ENCODE results near the gene LHPP.
"Not testable (repeated sequence)": the region's sequence is repeated elsewhere in the genome, so short reads cannot be mapped to it uniquely, and the experiment has no call there.

LHPP gene

DNA sequence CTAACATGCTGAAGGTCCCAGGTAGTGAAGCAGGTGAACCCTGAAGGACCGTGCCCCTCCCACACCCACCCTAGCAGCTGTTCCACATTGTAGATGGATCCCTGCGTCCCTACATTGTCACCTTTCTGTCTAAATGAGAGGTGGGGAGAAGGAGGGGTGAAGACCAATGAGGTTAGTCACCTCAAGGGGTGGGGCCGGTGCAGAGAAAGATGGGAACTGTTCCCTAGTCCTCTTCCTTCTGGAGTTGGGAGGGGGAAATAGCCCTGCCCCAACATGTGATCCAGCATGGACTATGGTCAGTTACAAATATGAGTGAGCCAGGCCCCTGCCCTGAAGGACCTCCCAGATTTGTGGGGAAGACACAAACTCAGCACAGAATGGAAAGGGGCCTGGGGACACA is 124.5 kb downstream of the LHPP start:
- Mint-ChIP-seq H3K9me3 (no peaks in the 10 kb centered on the region), H3K4me3 (no peak overlapping the region), H3K27ac (no peak overlapping the region), H3K27me3 (peaks cover 10% of the 10 kb centered on the region), H3K4me1 (no peaks in the 10 kb centered on the region), H3K36me3 (no peaks in the 10 kb centered on the region)
- CTCF ChIA-PET: no interaction called here
- no peak for DNase-seq

GRCh38 chr10:124587811-124588211 is 126.2 kb downstream of the LHPP start:
- no peak overlapping the region for H3K4me3 Mint-ChIP-seq
- CTCF ChIA-PET: no interaction called here
- H3K9me3 Mint-ChIP-seq: peaks cover 3% of the 10 kb centered on the region
- no peaks in the 10 kb centered on the region for H3K4me1 Mint-ChIP-seq
- peaks cover 10% of the 10 kb centered on the region for H3K27me3 Mint-ChIP-seq
- H3K36me3 Mint-ChIP-seq: no peaks in the 10 kb centered on the region
- no peak for DNase-seq
- no peak overlapping the region for H3K27ac Mint-ChIP-seq

GRCh38 chr10:124588341-124588735 is 126.7 kb downstream of the LHPP start:
- CTCF ChIA-PET, H3K36me3 Mint-ChIP-seq, H3K27ac Mint-ChIP-seq, H3K9me3 Mint-ChIP-seq, DNase-seq, H3K4me3 Mint-ChIP-seq, H3K4me1 Mint-ChIP-seq: not testable (repeated sequence)
- H3K27me3 Mint-ChIP-seq: peaks cover 10% of the 10 kb centered on the region

DNA sequence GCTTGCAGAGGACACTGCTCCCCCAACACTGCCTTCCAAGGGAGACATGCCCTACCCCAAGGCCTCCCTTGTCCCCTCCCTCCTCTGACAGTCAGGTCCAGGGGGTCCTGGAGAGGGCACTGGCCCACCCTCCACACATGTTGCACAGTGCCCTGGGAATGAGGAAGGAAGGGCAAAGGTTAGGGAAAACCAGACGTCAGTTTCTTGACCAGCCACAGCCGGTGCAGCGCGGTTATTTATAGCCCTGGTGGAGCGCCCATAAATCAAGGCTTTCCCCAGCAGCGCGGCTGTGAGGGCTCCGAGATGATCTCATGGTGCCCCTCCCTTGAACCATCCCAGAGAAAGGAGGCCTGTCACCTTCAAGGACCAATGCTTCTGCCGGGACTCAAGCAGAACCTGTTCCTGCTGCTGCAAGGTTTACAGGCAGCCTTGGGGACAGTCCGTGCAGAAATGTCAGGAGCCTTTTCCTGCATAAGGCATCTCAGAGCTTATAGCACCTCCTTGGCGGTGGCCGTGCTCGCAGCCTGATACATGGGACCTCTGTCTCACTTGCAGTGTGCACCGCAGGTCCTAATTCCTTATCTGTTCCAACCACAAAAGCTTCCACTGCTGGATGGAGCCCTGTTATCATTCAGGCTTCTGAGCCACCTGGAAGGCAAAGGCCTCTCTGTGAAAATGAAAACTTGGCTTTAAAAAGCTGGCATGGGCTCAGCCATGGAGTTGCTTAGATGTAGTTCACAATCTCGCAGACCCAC is 127.3 kb downstream of the LHPP start:
- Mint-ChIP-seq H3K27ac (no peak overlapping the region), H3K4me1 (no peaks in the 10 kb centered on the region), H3K9me3 (peaks cover 3% of the 10 kb centered on the region), H3K4me3 (no peak overlapping the region), H3K27me3 (peaks cover 10% of the 10 kb centered on the region), H3K36me3 (no peaks in the 10 kb centered on the region)
- CTCF ChIA-PET: no interaction called here
- no peak for DNase-seq

GRCh38 chr10:124589491-124590041 is 127.9 kb downstream of the LHPP start:
- Mint-ChIP-seq H3K4me1 (no peaks in the 10 kb centered on the region), H3K9me3 (peaks cover 3% of the 10 kb centered on the region), H3K4me3 (no peak overlapping the region), H3K27me3 (peaks cover 6% of the 10 kb centered on the region), H3K27ac (no peak overlapping the region), H3K36me3 (no peaks in the 10 kb centered on the region)
- CTCF ChIA-PET: no interaction called here
- no peak for DNase-seq

- CTCF ChIA-PET: no interaction called here
These were observed 128.8 kb downstream of the LHPP start for GRCh38 chr10:124590216-124591122.

DNA sequence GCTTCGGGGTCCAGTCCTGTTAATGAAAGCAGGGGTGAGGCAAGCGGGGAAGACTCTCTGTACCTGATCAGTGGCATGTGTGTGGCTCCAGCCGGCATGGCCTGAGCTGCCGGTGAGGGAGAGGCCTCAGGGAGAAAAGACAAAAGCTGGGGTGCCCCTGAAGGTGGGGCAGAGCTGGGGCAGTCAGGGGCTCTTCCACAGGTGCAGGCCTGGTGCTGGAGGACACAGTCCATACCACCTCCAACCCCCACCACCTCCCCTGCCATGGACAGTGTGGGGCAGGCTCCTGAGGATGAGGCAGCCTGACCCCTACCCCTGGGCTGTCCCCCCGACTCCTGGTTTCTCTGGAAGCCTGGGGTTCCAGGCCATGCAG is 129.5 kb downstream of the LHPP start:
- Mint-ChIP-seq H3K4me3 (no peak overlapping the region), H3K27ac (no peak overlapping the region), H3K36me3 (no peaks in the 10 kb centered on the region), H3K27me3 (peaks cover 6% of the 10 kb centered on the region), H3K9me3 (peaks cover 3% of the 10 kb centered on the region), H3K4me1 (no peaks in the 10 kb centered on the region)
- DNase-seq: no peak
- CTCF ChIA-PET: no interaction called here

More at GRCh38 chr10:124590216-124591122, 128.8 kb downstream of the LHPP start:
- Mint-ChIP-seq H3K36me3 (no peaks in the 10 kb centered on the region), H3K27ac (no peak overlapping the region), H3K9me3 (peaks cover 3% of the 10 kb centered on the region), H3K4me1 (no peaks in the 10 kb centered on the region), H3K4me3 (no peak overlapping the region), H3K27me3 (peaks cover 6% of the 10 kb centered on the region)
- DNase-seq: no peak

DNA sequence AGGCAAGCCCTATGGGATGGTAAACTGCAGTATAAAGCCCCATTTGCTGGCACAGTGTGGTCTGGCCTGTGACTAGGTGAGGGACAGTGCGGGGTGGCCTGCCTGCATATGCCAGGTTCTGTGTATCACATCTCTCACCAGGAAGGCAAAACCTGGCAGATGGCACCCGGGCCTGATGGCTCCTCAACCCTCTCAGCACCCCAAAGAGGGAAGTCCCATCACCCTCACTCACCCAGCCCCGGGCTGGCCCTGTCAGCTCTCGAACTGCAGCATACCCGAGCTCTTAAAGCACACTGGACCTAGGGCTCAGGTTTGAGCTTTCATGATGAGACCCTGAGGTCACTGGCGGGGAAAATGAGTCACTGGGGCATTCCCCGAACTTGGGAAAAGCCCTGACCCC is 130.5 kb downstream of the LHPP start:
- no peak for DNase-seq
- CTCF ChIA-PET: no interaction called here
- H3K4me3 Mint-ChIP-seq: no peak overlapping the region
- no peaks in the 10 kb centered on the region for H3K36me3 Mint-ChIP-seq
- H3K9me3 Mint-ChIP-seq: peaks cover 3% of the 10 kb centered on the region
- H3K4me1 Mint-ChIP-seq: no peaks in the 10 kb centered on the region
- no peak overlapping the region for H3K27ac Mint-ChIP-seq
- peaks cover 6% of the 10 kb centered on the region for H3K27me3 Mint-ChIP-seq

- H3K36me3 Mint-ChIP-seq: no peaks in the 10 kb centered on the region
- no peaks in the 10 kb centered on the region for H3K4me1 Mint-ChIP-seq
- peaks cover 3% of the 10 kb centered on the region for H3K9me3 Mint-ChIP-seq
- H3K27ac Mint-ChIP-seq: no peak overlapping the region
- H3K27me3 Mint-ChIP-seq: peaks cover 6% of the 10 kb centered on the region
- H3K4me3 Mint-ChIP-seq: no peak overlapping the region
- CTCF ChIA-PET: no interaction called here
- DNase-seq: no peak
These were observed 131.3 kb downstream of the LHPP start for GRCh38 chr10:124592736-124593430.

DNA sequence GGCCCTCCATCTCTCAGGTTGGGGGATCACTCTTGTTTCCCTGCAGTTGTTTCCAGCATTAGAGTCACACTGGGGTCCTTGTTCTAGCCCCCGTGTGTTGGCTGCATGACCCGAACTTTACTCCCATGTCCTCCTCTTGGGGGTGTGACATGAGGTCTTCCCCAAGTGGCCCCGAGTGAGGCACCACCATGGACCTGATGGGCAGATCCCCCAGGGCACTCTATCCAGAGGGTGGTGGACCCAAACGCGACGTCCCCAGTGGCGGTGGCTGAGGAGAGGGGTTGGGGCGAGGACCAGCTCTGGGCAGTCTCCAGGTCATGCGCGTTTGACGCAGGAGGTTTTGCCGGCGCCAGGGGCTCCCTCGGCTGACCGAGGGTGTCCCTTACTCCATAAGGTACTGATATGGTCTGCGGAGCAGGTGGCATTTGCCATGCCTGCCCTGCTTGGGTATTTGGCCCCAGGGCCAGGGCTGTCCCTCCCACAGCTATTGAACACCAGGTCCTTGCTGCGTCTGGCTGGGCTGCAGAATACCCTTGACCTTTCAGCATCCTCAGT is 131.9 kb downstream of the LHPP start:
- CTCF ChIA-PET: no interaction called here
- peaks cover 6% of the 10 kb centered on the region for H3K27me3 Mint-ChIP-seq
- no peaks in the 10 kb centered on the region for H3K4me1 Mint-ChIP-seq
- H3K4me3 Mint-ChIP-seq: no peak overlapping the region
- peaks cover 3% of the 10 kb centered on the region for H3K9me3 Mint-ChIP-seq
- no peak overlapping the region for H3K27ac Mint-ChIP-seq
- H3K36me3 Mint-ChIP-seq: no peaks in the 10 kb centered on the region
- no peak for DNase-seq

GRCh38 chr10:124594240-124594639 is 132.6 kb downstream of the LHPP start:
- H3K4me1 Mint-ChIP-seq: no peaks in the 10 kb centered on the region
- no peaks in the 10 kb centered on the region for H3K36me3 Mint-ChIP-seq
- DNase-seq: no peak
- H3K9me3 Mint-ChIP-seq: peaks cover 3% of the 10 kb centered on the region
- no peak overlapping the region for H3K4me3 Mint-ChIP-seq
- no peak overlapping the region for H3K27ac Mint-ChIP-seq
- peaks cover 6% of the 10 kb centered on the region for H3K27me3 Mint-ChIP-seq
- CTCF ChIA-PET: no interaction called here

DNA sequence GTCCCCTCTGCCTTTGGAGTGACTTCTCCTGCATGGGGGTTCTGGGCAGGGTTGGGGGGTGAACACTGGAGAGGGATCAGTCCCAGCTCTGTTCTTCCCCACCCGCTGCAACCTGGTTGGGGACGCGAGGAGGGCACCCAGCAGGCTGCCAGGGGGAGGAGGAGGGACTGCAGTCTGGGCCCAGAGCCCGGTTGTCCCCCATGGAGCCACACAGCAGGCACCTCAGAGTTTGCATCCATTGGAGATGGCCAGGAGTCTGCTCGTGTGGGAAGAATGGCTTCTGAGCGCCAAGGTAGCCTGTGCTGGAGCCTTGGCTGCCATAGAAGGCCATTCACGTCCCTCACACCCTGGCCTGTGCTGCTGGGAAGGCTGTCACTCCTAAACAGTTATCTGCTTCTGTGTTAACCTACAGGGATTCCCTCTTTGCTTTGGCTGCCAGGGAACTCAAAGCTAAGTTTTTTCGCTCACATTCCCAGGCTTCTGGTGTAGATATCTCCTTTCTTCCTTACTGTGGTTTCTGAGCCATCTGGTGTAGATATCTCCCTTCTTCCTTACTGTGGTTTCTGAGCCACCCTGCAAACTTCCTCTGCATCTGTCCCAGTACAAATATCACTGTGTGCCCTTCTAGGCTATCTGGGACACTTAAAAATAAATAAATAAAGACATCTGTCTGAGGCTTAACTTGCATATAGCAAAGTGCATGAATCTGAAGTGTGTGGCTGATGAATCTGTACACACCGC is 133.7 kb downstream of the LHPP start:
- H3K36me3 Mint-ChIP-seq: no peaks in the 10 kb centered on the region
- CTCF ChIA-PET: no interaction called here
- peaks cover 4% of the 10 kb centered on the region for H3K27me3 Mint-ChIP-seq
- DNase-seq: no peak
- H3K4me3 Mint-ChIP-seq: no peak overlapping the region
- H3K27ac Mint-ChIP-seq: no peak overlapping the region
- H3K9me3 Mint-ChIP-seq: peaks cover 3% of the 10 kb centered on the region
- H3K4me1 Mint-ChIP-seq: no peaks in the 10 kb centered on the region

DNA sequence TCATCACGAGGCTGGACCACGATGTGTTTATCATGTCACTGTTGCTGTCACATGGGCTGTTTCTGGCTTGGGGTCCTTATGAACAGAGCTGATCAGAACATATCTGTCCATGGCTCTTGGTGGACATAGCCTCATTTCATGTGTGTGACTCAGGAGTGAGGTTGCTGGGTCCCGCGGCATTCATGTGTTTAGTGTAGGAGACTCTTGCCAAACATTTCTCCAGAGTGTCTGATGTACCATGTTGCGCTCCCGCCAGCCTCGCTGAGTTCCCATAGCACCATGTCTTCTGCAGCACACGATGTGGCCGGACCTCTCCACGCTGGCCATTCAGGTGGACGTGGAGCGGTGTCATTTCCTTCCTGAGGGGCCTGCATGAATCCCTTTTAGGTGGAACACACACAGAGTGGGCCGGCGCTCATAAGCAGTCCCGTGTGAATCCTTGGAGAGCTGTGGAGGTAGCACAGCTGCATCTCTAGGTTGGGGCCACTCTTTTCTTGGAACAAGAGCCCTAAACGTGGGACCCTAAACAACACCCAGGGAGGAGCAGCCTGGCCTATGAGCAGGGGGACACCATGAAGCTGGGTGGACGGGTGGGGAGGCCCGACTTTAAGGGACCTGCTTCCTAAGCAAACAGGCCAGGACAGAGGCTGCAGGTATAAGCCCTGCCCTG is 134.6 kb downstream of the LHPP start:
- no peaks in the 10 kb centered on the region for H3K27me3 Mint-ChIP-seq
- H3K27ac Mint-ChIP-seq: no peak overlapping the region
- CTCF ChIA-PET: no interaction called here
- H3K9me3 Mint-ChIP-seq: peaks cover 3% of the 10 kb centered on the region
- H3K4me3 Mint-ChIP-seq: no peak overlapping the region
- H3K36me3 Mint-ChIP-seq: no peaks in the 10 kb centered on the region
- no peak for DNase-seq
- no peaks in the 10 kb centered on the region for H3K4me1 Mint-ChIP-seq
